ENCODE results near the gene SCN2A.

Gene SCN2A

DNA sequence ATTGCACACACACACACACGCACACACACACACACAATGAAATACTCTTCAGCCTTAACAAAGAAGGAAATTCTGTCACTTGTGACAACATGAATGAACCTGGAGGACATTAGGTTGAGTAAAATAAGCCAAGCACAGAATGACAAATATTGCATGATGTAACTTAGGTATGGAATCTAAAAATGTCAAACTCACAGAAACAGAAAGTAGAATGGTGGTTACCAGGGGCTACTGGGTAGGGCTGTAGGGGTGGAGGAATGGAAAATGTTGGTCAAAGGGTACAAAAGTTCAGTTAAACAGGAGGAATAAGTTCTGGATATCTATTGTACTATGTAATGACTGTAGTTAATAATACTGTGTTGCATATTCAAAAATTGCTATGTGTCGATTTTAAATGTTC lies 29.5 kb downstream of the SCN2A start:
- CTCF ChIA-PET, result no interaction called here

DNA sequence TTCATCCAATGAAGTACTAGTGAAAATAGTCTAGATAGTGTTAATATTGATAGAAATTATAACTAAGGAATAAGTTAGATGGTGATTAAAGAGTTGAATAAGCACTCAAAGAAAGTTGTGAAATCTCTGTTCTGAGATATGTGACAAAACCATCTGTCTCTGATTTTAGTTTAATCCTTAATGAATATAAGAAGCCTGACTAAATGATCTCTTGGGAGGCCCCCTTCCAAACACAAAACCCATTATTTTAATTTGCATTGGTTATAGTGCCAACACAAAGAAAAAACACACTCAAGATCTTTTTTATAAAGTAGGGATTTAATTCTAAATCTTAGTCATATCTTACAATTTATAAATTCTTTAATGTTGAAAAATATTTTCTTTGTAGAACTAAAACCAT lies 34.0 kb downstream of the SCN2A start:
- POLR2A ChIA-PET, result no interaction called here
- TF ChIP-seq LEF1 (IDR thresholded peaks at IDR 0.05; ENCODE audit: borderline replicate concordance) (no peak), ZNF384 (IDR thresholded peaks at IDR 0.05) (no peak), ARNT (IDR thresholded peaks at IDR 0.05) (no peak), FOXM1 (IDR thresholded peaks at IDR 0.05; ENCODE audit: borderline replicate concordance) (no peak), SP1 (IDR thresholded peaks at IDR 0.05) (no peak), ELF4 (IDR thresholded peaks at IDR 0.05) (no peak), FOXK2 (IDR thresholded peaks at IDR 0.05) (no peak), FOXA1 (IDR thresholded peaks at IDR 0.05) (no peak)
- TF ChIP-seq, protein P1, sequence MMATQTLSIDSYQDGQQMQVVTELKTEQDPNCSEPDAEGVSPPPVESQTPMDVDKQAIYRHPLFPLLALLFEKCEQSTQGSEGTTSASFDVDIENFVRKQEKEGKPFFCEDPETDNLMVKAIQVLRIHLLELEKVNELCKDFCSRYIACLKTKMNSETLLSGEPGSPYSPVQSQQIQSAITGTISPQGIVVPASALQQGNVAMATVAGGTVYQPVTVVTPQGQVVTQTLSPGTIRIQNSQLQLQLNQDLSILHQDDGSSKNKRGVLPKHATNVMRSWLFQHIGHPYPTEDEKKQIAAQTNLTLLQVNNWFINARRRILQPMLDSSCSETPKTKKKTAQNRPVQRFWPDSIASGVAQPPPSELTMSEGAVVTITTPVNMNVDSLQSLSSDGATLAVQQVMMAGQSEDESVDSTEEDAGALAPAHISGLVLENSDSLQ (IDR thresholded peaks at IDR 0.05), result no peak
- CTCF ChIA-PET, result no interaction called here
- no peak for DNase-seq (ENCODE audit: extremely low spot score)

More for the DNA sequence above, 29.5 kb downstream of the SCN2A start:
- no peak for DNase-seq (ENCODE audit: extremely low spot score)
- POLR2A ChIA-PET, result no interaction called here
- no peak for TF ChIP-seq L3MBTL2 (conservative IDR thresholded peaks at IDR 0.05)
- no peak for TF ChIP-seq ARNT (IDR thresholded peaks at IDR 0.05)
- TF ChIP-seq LEF1 (IDR thresholded peaks at IDR 0.05; ENCODE audit: borderline replicate concordance), result no peak
- TF ChIP-seq ZNF384 (IDR thresholded peaks at IDR 0.05), result no peak
- no peak for TF ChIP-seq FOXM1 (IDR thresholded peaks at IDR 0.05; ENCODE audit: borderline replicate concordance)
- no peak for TF ChIP-seq BHLHE40 (IDR thresholded peaks at IDR 0.05; ENCODE audit: borderline replicate concordance)
- TF ChIP-seq TARDBP (IDR thresholded peaks at IDR 0.05), result no peak
- TF ChIP-seq FOXK2 (IDR thresholded peaks at IDR 0.05), result no peak
- TF ChIP-seq ELF4 (IDR thresholded peaks at IDR 0.05), result no peak

- CTCF ChIA-PET, result no interaction called here
- POLR2A ChIA-PET, result no interaction called here
- no peak for DNase-seq (ENCODE audit: extremely low spot score)
- TF ChIP-seq FOXA1 (IDR thresholded peaks at IDR 0.05), result no peak
- no peak for TF ChIP-seq CTBP1 (IDR thresholded peaks at IDR 0.05; ENCODE audit: borderline replicate concordance)
- no peak for TF ChIP-seq L3MBTL2 (conservative IDR thresholded peaks at IDR 0.05)
- TF ChIP-seq HDGF (IDR thresholded peaks at IDR 0.05; ENCODE audit: borderline replicate concordance), result no peak
- no peak for TF ChIP-seq ARNT (IDR thresholded peaks at IDR 0.05)
- TF ChIP-seq, protein P1 (IDR thresholded peaks at IDR 0.05), result no peak
- no peak for TF ChIP-seq ELF4 (IDR thresholded peaks at IDR 0.05)
- no peak for TF ChIP-seq SP1 (IDR thresholded peaks at IDR 0.05)
- TF ChIP-seq SUZ12 (IDR thresholded peaks at IDR 0.05), result no peak
- no peak for TF ChIP-seq NFRKB (IDR thresholded peaks at IDR 0.05)
- no peak for TF ChIP-seq TARDBP (IDR thresholded peaks at IDR 0.05)
- TF ChIP-seq ZNF384 (IDR thresholded peaks at IDR 0.05), result no peak
- TF ChIP-seq FOXK2 (IDR thresholded peaks at IDR 0.05), result no peak
- TF ChIP-seq LEF1 (IDR thresholded peaks at IDR 0.05; ENCODE audit: borderline replicate concordance), result no peak
- no peak for TF ChIP-seq FOXM1 (IDR thresholded peaks at IDR 0.05; ENCODE audit: borderline replicate concordance)
- TF ChIP-seq BHLHE40 (IDR thresholded peaks at IDR 0.05; ENCODE audit: borderline replicate concordance), result no peak
These were observed 35.5 kb downstream of the SCN2A start for GRCh38 chr2:165274698-165275097.

- TF ChIP-seq CTBP1 (IDR thresholded peaks at IDR 0.05; ENCODE audit: borderline replicate concordance) (no peak), FOXK2 (IDR thresholded peaks at IDR 0.05) (no peak), SUZ12 (IDR thresholded peaks at IDR 0.05) (no peak), SP1 (IDR thresholded peaks at IDR 0.05) (no peak), FOXM1 (IDR thresholded peaks at IDR 0.05; ENCODE audit: borderline replicate concordance) (no peak), L3MBTL2 (conservative IDR thresholded peaks at IDR 0.05) (no peak), NFRKB (IDR thresholded peaks at IDR 0.05) (no peak), FOXA1 (IDR thresholded peaks at IDR 0.05) (no peak), LEF1 (IDR thresholded peaks at IDR 0.05; ENCODE audit: borderline replicate concordance) (no peak)
- POLR2A ChIA-PET, result no interaction called here
- CTCF ChIA-PET, result no interaction called here
- no peak for DNase-seq (ENCODE audit: extremely low spot score)
These were observed 36.7 kb downstream of the SCN2A start for GRCh38 chr2:165275932-165276331.

DNA sequence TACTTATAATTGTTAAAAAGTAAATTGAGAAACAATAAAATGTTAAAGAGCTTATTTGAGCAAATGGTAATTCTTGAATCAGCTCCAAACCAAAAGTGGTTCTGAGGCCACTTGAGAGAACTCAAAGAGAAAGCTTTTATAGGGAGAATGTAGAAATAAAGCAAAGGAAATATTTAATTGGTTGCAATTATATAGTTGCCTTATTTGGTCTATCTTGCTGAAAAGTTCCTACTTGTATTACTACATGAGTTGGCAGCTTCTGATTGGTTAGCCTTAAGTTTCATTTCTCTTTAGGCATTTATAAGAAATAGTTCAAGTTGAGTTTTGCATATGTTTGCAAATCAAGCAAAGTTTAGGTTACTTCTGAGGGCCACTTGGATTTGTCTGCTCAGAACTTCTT lies 38.1 kb downstream of the SCN2A start:
- TF ChIP-seq HDGF (IDR thresholded peaks at IDR 0.05; ENCODE audit: borderline replicate concordance) (no peak), L3MBTL2 (conservative IDR thresholded peaks at IDR 0.05) (no peak), FOXK2 (IDR thresholded peaks at IDR 0.05) (no peak), SUZ12 (IDR thresholded peaks at IDR 0.05) (no peak), BHLHE40 (IDR thresholded peaks at IDR 0.05; ENCODE audit: borderline replicate concordance) (no peak), TARDBP (IDR thresholded peaks at IDR 0.05) (no peak), FOXA1 (IDR thresholded peaks at IDR 0.05) (no peak), LEF1 (IDR thresholded peaks at IDR 0.05; ENCODE audit: borderline replicate concordance) (no peak), CTBP1 (IDR thresholded peaks at IDR 0.05; ENCODE audit: borderline replicate concordance) (no peak), ELF4 (IDR thresholded peaks at IDR 0.05) (no peak), ARNT (IDR thresholded peaks at IDR 0.05) (no peak)
- TF ChIP-seq, protein P1 (IDR thresholded peaks at IDR 0.05), result no peak
- ChIA-PET POLR2A (no interaction called here), CTCF (no interaction called here)
- no peak for DNase-seq (ENCODE audit: extremely low spot score)

DNA sequence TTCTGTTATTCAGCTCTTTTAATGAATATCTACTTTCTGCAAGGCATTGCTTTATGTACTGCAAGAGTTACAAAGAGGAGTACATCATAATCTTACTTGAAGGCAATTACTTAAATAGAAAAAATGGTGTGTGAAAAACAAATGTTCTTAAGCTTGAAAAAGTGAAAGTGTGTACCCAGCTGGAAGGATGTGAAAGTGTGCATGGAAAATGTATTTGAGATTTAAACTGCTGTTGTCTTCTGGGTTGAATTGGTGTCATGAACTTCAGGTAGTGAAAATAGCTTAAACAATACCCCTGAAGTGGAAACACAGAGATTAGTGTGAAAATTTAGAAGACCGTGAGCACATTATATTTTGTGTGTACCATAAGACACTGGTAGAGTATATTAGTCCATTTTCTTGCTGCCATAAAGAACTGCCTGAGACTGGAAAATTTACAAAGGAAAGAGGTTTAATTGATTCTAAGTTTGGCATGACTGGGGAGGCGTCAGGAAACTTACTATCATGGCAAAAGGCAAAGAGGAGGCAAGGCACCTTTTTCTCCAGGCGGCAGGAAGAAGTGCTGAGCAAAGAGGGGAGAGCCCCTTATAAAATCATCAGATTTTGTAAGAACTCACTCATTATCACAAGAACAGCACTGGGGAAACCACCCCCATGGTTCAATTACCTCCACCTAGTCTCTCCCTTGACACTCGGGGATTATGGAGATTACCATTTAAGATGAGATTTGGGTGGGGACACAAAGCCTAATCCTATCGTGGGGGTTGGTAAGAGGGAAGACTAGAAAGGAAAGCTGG lies 38.8 kb downstream of the SCN2A start:
- ChIA-PET CTCF (no interaction called here), POLR2A (no interaction called here)

More for the DNA sequence above, 38.8 kb downstream of the SCN2A start:
- TF ChIP-seq ELF4 (IDR thresholded peaks at IDR 0.05), result no peak
- TF ChIP-seq CTBP1 (IDR thresholded peaks at IDR 0.05; ENCODE audit: borderline replicate concordance), result no peak
- TF ChIP-seq ZNF384 (IDR thresholded peaks at IDR 0.05), result no peak
- TF ChIP-seq ARNT (IDR thresholded peaks at IDR 0.05), result no peak
- no peak for DNase-seq (ENCODE audit: extremely low spot score)
